ENCODE data around the gene ZBTB47.

- no peak for TF ChIP-seq CTCF (IDR thresholded peaks at IDR 0.05)
- no peak for TF ChIP-seq EP300 (IDR thresholded peaks at IDR 0.05)
These were observed 57.0 kb downstream of the ZBTB47 start for GRCh38 chr3:42710323-42711021.

Measured in stomach (tissue), 4 donors.